T follicular helper cell (primary cell): Measurements from ENCODE around the gene BACE1.

Source experiments
- DNase-seq: peaks from one replicate; pipeline ENCODE4 v3.0.0-alpha.2; 2020; ENCODE audit warnings: low read depth

The BACE1 gene

GRCh38 chr11:117309310-117309709, 6.7 kb downstream of the BACE1 start:
- DNase-seq, result no peak

- DNase-seq, result no peak
Measured at GRCh38 chr11:117305145-117305544, 10.9 kb downstream of the BACE1 start.

GRCh38 chr11:117303646-117304315, 12.3 kb downstream of the BACE1 start:
- DNase-seq, result no peak

- DNase-seq, result no peak
Measured at GRCh38 chr11:117303101-117303500, 13.0 kb downstream of the BACE1 start.

- DNase-seq, result no peak
Measured at GRCh38 chr11:117302228-117302627, 13.8 kb downstream of the BACE1 start.

- no peak for DNase-seq
Measured at GRCh38 chr11:117300773-117301172, 15.3 kb downstream of the BACE1 start.

- no peak for DNase-seq
Measured at GRCh38 chr11:117300283-117300663, 15.8 kb downstream of the BACE1 start.

GRCh38 chr11:117299351-117300282, 16.4 kb downstream of the BACE1 start:
- DNase-seq, result no peak

GRCh38 chr11:117298195-117298594, 17.9 kb downstream of the BACE1 start:
- DNase-seq, result no peak

GRCh38 chr11:117296881-117297280, 19.2 kb downstream of the BACE1 start:
- no peak for DNase-seq

GRCh38 chr11:117295438-117296137, 20.5 kb downstream of the BACE1 start:
- DNase-seq, result no peak

- DNase-seq, result no peak
Measured at GRCh38 chr11:117292616-117293015, 23.4 kb downstream of the BACE1 start.

- DNase-seq, result no peak
Measured at GRCh38 chr11:117290809-117291396, 25.2 kb downstream of the BACE1 start, which contains the start of gene BACE1-AS. Gene BACE1-AS (plus strand): TSS chr11:117291346.

- no peak for DNase-seq
Measured at GRCh38 chr11:117289795-117290194, 26.3 kb downstream of the BACE1 start.

GRCh38 chr11:117287668-117288067, 28.4 kb downstream of the BACE1 start:
- DNase-seq, result no peak

- DNase-seq, result no peak
Measured at GRCh38 chr11:117286588-117286987, 29.5 kb downstream of the BACE1 start.

GRCh38 chr11:117284053-117284452, 32.0 kb downstream of the BACE1 start:
- DNase-seq, result no peak

- DNase-seq, result no peak
Measured at GRCh38 chr11:117282956-117283355, 33.1 kb downstream of the BACE1 start.

- no peak for DNase-seq
Measured at GRCh38 chr11:117281869-117282268, 34.2 kb downstream of the BACE1 start.

GRCh38 chr11:117281159-117281558, 34.9 kb downstream of the BACE1 start:
- DNase-seq, result no peak

GRCh38 chr11:117279711-117280376, 36.2 kb downstream of the BACE1 start:
- DNase-seq, result no peak

GRCh38 chr11:117278347-117278746, 37.7 kb downstream of the BACE1 start:
- DNase-seq, result no peak
